Amniotic stem cell (primary cell): ENCODE measurements around the gene HSPA2.
"Not testable (repeated sequence)": the region's sequence is repeated elsewhere in the genome, so short reads cannot be mapped to it uniquely, and the experiment has no call there.

Source experiments
- DNase-seq: peaks from one replicate; lab custom pipeline; 2025; lab: John Stamatoyannopoulos, UW

The HSPA2 gene

GRCh38 chr14:64515053-64515452 is 25.5 kb upstream of the HSPA2 start:
- DNase-seq, result no peak

- no peak for DNase-seq
These were observed 23.6 kb upstream of the HSPA2 start for GRCh38 chr14:64516969-64517368.

GRCh38 chr14:64517667-64518066 is 22.9 kb upstream of the HSPA2 start:
- DNase-seq, result not testable (repeated sequence)

GRCh38 chr14:64518229-64518628 is 22.3 kb upstream of the HSPA2 start:
- no peak for DNase-seq

- no peak for DNase-seq
These were observed 19.8 kb upstream of the HSPA2 start for GRCh38 chr14:64520699-64521098.

GRCh38 chr14:64522591-64523355 is 17.8 kb upstream of the HSPA2 start:
- DNase-seq, result no peak

GRCh38 chr14:64525354-64525753 is 15.2 kb upstream of the HSPA2 start:
- no peak for DNase-seq

GRCh38 chr14:64531567-64531966 is 9.0 kb upstream of the HSPA2 start:
- no peak for DNase-seq

- DNase-seq, result no peak
These were observed 3.9 kb upstream of the HSPA2 start for GRCh38 chr14:64536488-64537245.

GRCh38 chr14:64541261-64541971 is 875 bp downstream of the HSPA2 start:
- DNase-seq, result no peak

- no peak for DNase-seq
These were observed 1.7 kb downstream of the HSPA2 start for GRCh38 chr14:64541972-64542835.

GRCh38 chr14:64542836-64543201 is 2.3 kb downstream of the HSPA2 start:
- DNase-seq, result no peak

GRCh38 chr14:64544607-64545312 is 4.2 kb downstream of the HSPA2 start:
- no peak for DNase-seq

- DNase-seq, result no peak
These were observed 8.5 kb downstream of the HSPA2 start for GRCh38 chr14:64549016-64549415.

- DNase-seq, result no peak
These were observed 9.5 kb downstream of the HSPA2 start, which contains the start of gene PPP1R36 for GRCh38 chr14:64549791-64550620. Gene PPP1R36, plus strand, starts transcription at chr14:64549961. Its CDS starts 37 bp downstream, at chr14:64549998.

- no peak for DNase-seq
These were observed 10.2 kb downstream of the HSPA2 start for GRCh38 chr14:64550621-64551333.

GRCh38 chr14:64554556-64554955 is 14.0 kb downstream of the HSPA2 start:
- DNase-seq, result no peak

GRCh38 chr14:64556526-64556925 is 16.0 kb downstream of the HSPA2 start:
- no peak for DNase-seq

- DNase-seq, result not testable (repeated sequence)
These were observed 17.7 kb downstream of the HSPA2 start for GRCh38 chr14:64558216-64558615.

- DNase-seq, result no peak
These were observed 21.1 kb downstream of the HSPA2 start for GRCh38 chr14:64561631-64562030.
